ENCODE results near the gene PPP6R2.

The PPP6R2 gene

DNA sequence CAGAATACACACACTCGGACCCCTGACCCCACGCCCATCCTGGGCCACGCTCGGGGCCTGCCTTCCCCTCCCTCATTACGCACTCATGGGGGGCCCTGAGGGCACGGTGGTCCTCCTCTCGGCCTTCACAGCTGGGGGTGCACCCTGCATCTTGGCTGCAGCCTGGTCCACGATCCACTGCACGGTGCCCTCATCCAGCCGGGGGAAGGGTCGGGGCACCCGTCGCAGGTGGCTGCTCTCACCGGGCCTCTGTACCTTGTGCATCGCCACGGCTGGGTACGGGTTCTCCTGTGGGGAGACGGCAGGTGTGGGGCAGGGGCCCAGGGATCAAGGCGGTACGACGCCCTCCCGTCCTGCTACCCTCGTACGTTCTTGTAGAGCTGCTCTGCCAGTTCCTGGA, 121.3 kb downstream of the PPP6R2 start:
- TF ChIP-seq, protein P1, sequence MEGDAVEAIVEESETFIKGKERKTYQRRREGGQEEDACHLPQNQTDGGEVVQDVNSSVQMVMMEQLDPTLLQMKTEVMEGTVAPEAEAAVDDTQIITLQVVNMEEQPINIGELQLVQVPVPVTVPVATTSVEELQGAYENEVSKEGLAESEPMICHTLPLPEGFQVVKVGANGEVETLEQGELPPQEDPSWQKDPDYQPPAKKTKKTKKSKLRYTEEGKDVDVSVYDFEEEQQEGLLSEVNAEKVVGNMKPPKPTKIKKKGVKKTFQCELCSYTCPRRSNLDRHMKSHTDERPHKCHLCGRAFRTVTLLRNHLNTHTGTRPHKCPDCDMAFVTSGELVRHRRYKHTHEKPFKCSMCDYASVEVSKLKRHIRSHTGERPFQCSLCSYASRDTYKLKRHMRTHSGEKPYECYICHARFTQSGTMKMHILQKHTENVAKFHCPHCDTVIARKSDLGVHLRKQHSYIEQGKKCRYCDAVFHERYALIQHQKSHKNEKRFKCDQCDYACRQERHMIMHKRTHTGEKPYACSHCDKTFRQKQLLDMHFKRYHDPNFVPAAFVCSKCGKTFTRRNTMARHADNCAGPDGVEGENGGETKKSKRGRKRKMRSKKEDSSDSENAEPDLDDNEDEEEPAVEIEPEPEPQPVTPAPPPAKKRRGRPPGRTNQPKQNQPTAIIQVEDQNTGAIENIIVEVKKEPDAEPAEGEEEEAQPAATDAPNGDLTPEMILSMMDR (IDR thresholded peaks at IDR 0.05), result no peak

DNA sequence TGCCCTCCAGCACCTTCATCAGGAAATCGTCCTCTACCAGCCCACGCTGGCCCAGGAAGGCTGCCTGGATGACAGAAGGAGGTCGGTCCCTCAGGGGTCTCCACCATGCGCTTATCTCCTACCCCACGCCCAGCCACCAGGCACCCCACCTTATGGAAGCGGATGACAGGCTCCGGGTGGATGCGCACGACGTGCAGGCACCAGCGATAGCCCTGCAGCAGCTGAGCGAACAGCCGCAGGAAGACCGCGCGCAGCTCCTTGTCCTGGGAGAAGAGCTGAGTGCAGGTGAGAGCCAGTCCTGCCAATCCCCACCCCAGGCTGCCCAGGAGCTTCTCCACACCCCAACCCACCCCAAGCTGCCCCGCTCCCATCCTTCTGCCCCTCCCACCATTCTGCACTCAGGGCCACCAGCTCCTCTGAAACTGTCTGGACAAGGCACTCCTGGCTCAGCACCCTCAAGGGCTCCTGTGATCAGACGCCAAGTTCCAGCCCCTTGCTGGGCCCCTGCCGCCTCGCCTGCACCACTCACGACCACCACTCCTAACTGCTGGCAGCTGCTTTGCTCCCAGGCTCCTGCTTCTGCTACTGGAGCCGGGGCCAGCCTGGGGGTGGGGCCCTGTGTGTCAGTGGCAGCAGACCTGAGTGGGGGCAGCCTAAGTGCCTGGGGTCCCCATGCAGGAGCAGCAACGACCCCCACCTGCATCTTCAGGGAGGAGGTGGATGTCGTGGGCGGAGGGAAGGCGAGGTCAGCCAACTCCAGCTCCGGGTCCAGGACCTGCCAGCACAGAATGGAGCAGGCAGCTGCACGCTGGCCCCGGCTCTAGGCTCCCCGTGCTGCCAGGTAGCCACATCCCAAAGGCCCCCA, 122.2 kb downstream of the PPP6R2 start:
- TF ChIP-seq, protein P1 (IDR thresholded peaks at IDR 0.05), result no peak

DNA sequence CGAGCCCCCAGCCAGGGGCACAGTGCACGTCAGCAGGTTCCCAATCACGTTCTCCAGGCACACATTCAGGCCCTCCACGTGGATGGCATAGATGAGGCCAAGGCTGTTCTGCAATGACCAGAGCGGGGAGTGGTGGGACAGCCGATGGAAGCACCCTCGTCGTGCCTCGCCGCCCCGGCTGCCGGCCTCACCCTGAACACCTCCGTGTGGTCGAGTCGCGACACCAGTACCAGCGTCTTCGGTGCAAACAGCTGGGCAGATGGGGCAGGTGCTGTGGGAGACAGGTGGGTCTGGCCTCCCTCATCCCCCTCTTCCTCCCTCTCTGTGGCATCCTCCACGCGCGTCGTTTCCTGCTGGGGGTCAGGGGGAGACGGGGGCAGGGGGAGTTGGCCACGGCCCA, 124.2 kb downstream of the PPP6R2 start:
- TF ChIP-seq, protein P1 (IDR thresholded peaks at IDR 0.05), result no peak

DNA sequence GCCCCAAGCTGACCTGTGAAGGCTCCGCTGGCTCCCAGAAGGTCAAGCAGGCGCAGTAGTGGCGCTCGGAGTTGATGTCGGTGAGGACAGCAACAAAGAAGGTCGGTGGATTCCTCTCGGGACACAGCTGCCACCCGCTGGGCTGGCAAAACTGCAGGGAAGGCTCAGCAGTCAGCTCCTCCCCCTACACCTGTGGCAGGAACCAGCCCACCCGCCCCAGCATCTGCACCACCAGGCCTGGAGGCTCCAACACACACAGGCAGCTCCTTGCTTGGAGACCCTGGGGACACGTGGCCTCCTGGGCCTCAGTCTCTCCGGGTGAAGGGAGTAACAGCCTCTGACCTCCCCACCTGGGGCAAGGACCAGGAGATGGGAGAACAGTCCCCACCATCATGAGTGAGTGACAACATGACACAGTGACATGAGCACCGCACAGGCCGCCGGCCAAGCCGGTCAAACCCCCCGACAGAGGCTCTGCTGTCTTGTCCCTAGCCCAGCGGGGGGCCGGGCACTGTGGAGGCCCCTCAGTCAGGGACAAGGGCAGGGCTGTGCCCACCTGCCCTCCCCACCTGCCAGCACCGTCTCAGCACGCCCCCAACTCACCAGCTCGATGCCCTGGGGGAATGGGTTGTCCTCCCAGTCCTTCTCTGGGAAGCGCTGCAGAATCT, 124.8 kb downstream of the PPP6R2 start:
- TF ChIP-seq, protein P1 (IDR thresholded peaks at IDR 0.05), result no peak

DNA sequence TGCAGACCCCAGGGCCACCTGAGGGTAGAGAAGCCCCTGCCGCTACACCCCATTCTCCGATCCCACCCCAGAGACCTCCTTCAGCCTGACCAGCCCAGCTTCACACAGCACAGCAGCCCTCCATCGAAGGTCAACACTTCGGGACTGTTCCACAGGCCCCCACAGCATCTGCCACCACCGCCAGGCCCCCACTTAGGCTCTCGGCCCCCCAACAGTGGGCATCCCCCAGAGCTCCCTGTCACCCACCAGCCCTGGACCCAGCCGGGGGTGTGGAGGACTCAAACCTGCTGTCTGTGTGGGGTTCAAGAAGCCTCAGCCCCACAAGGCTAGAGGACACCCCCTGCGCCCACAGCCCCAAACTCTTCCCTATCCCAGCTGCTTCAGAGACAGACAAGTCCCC, 125.5 kb downstream of the PPP6R2 start:
- TF ChIP-seq, protein P1 (IDR thresholded peaks at IDR 0.05), result no peak

DNA sequence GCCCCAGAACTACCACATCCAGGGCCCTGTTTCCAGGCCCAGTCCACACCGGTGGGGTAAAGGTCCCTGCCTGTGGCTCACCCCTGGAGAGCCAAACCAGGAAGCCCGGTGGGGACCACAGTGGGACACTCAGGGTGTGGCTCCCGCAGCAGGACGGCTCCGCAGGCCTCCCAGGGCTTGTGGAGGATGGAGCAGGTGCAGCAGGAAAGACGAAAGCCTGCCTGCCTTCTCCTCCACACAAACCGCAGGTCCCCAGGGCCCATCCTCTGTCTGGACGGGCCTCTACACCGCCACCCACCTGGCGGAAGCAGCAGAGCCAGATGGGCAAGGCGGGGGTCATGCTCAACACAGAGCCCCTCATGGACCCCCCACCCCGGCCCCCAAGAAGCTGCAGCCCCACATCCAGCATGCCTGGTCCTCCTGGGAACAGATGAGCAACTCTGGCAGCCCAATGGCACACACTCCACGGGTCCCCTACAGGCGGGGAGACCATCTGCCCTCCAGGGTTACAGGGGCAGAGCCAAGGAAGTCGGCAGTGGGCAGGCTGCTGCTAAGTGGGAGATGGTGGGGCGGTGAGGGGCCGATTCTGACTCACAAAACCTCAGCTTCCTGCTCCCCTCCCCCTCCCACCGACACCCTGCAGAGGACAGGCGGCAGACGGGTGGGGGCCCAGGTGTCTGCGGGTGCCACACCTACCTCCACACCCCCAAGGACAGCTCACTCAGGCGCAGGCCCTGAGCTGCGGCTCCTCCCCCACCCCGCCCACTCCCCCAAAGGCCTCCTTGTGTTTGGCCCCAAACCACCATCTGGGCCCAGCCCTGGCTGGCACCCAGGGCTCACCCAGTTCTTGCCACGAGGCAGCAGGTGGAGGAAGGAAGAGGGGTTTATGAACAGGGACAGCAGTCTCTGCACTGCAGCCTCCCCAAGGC, 126.5 kb downstream of the PPP6R2 start:
- TF ChIP-seq, protein P1 (IDR thresholded peaks at IDR 0.05), result no peak

DNA sequence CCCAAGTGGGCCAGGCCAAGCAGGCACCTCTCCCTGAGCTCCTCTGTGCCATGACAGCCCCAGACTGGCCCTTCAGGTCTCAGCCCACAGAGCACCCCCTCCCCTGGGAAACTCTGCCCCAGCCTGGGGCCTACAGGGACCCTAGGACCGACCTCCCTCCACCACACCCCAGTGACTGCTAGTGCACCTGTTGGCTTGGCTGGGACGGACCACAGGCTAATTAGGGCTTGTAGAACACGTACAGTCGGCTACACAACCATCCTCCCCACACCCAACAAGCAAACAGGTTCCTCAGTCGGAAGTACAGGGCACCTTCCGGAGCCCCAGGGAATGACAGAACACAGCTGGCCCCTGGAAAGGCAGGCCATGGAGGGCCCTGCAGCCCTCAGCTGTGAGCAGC, 127.4 kb downstream of the PPP6R2 start:
- TF ChIP-seq, protein P1 (IDR thresholded peaks at IDR 0.05), result no peak
